Measurements from ENCODE around the gene THAP3.

THAP3 gene

DNA sequence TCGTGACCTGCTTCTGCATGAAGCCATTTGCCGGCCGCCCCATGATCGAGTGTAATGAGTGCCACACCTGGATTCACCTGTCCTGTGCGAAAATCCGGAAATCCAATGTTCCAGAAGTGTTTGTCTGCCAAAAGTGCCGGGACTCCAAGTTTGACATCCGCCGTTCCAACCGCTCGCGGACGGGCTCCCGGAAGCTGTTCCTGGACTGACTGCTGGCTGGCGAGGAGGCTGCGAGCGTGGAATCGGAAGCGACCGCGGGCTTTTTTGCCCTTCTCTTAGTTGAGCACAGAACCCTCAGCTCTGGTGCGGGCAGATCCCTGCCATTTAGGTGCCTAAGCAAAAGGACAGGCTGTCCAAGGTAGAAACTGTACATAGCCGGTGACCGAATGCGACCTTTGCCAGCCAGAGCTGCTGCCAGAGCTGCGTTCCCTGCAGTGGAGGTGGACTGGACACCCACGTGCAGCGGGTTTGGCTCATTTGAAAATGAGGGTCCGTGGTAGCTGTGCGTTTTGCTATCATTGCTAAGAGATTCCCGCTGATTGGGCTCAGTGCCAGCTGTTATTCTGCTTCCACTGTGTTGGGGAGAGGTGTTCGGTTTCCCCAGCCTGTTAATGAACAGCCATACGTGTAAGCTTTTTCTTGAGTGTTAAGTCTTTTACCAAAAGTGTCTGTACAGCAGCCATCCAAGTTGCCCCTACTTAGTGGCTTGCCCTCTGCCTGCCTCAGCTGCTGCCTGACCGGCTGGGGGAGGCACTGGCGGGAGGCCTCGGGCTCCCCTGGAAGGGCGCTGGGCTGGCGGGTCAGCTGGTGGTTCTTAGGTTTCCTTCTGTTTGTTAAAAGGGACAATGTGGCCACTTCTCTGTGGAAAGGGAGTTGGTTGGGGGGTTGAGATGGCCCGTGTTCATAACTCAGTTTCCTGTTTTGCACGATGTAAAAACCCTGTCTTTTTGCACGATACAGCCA is 3.0 kb upstream of the THAP3 start:
- Histone ChIP-seq H3K4me1 (ENCODE audit: control insufficient read depth, insufficient read depth, low read depth, low read length) (peaks cover 17% of the 10 kb centered on the region), H3K18ac (ENCODE audit: low read depth in 1 of 2, low read length in 2 of 2) (no peak overlapping the region), H3K4ac (ENCODE audit: low read depth in 1 of 2, low read length in 2 of 2) (no peak overlapping the region), H3K9ac (ENCODE audit: low read length) (no peak overlapping the region), H3K14ac (ENCODE audit: low read length in 2 of 2) (no peak overlapping the region), H3K36me3 (ENCODE audit: control insufficient read depth in 1 of 2, insufficient read depth in 2 of 2, low read depth in 1 of 2, low read length in 2 of 2) (peaks cover 58 to 61% of the 10 kb centered on the region in 2 experiments), H3K27ac (ENCODE audit: low read length, poor library complexity, severe bottlenecking) (no peak overlapping the region), H3K79me1 (replicated peaks; ENCODE audit: low read length, poor library complexity, severe bottlenecking) (peaks cover 28% of the 10 kb centered on the region), H2BK15ac (ENCODE audit: low read depth, poor library complexity, severe bottlenecking) (no peak overlapping the region), H3K4me2 (ENCODE audit: low read length, poor library complexity, severe bottlenecking) (no peak overlapping the region), H2BK12ac (ENCODE audit: low read length in 2 of 2) (no peak overlapping the region), H3K27me3 (ENCODE audit: control insufficient read depth in 1 of 2, insufficient read depth in 1 of 2, low read length in 2 of 2) (no peaks in the 10 kb centered on the region), H3K4me3 (ENCODE audit: insufficient read depth in 1 of 2, low read depth in 1 of 2, low read length in 2 of 2) (no peak overlapping the region), H4K8ac (ENCODE audit: low read length) (no peak overlapping the region), H2BK5ac (ENCODE audit: low read depth, low read length, poor library complexity, severe bottlenecking) (no peak overlapping the region), H3K9me3 (ENCODE audit: control insufficient read depth, low read length) (no peaks in the 10 kb centered on the region), H3K23ac (ENCODE audit: low read length in 2 of 2) (no peak overlapping the region), H4K91ac (ENCODE audit: low read length) (no peak overlapping the region), H2BK120ac (ENCODE audit: low read depth, low read length) (no peak overlapping the region), H2AFZ (ENCODE audit: low read depth, low read length) (no peak overlapping the region), H2AK5ac (ENCODE audit: low read length, severe bottlenecking) (no peak overlapping the region)
- WGBS: 95% methylated on average over 41 of the region's 41 CpGs
- no peak for DNase-seq

DNA sequence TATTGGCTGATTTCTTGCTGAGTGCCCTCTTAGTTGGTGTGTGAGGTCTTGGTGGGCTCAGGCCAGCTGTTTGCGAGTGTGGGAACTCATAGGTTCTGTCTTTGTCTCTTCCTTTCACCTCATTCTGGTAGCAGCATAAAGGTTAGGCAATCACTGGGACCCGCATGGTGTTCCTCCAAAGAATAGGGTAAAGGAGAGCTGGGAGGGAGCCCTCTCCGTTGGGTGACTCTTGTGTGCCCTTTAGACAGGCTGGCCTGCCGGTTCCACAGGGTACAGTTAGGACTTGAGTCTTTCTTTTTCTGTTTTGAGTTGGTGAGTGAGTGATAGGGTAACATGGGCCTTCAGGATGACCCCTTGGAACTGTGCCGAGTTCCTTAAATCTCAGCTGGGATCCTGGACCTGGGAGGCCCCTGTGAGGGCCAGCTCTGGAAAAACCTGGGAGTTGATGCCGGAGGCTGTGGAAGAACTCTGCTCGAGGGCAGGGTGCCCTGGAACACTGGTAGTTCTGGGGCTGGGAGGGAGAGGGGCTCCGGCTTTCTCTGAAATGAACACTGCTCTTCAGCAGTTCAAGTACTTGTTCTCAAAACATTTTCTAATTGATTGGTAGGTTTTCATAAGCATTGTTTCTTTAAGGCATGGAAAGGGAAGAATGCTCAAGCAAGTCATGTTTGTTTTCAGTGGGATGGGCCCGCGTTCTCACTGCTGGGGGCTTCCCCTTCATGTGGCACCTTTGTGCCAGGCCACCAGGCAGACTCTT is 2.1 kb upstream of the THAP3 start:
- no peak for DNase-seq
- Histone ChIP-seq H4K91ac (ENCODE audit: low read length) (no peak overlapping the region), H2BK15ac (ENCODE audit: low read depth, poor library complexity, severe bottlenecking) (no peak overlapping the region), H2AFZ (ENCODE audit: low read depth, low read length) (no peak overlapping the region), H3K9ac (ENCODE audit: low read length) (peak overlapping the region; percentile 17), H2BK12ac (ENCODE audit: low read length in 2 of 2) (no peak overlapping the region), H3K27me3 (ENCODE audit: control insufficient read depth in 1 of 2, insufficient read depth in 1 of 2, low read length in 2 of 2) (no peaks in the 10 kb centered on the region), H3K4me1 (ENCODE audit: control insufficient read depth, insufficient read depth, low read depth, low read length) (peaks cover 16% of the 10 kb centered on the region), H3K36me3 (ENCODE audit: control insufficient read depth in 1 of 2, insufficient read depth in 2 of 2, low read depth in 1 of 2, low read length in 2 of 2) (peaks cover 63 to 67% of the 10 kb centered on the region in 2 experiments), H3K23ac (ENCODE audit: low read length in 2 of 2) (no peak overlapping the region), H3K4me3 (ENCODE audit: insufficient read depth in 1 of 2, low read depth in 1 of 2, low read length in 2 of 2) (no peak overlapping the region), H3K9me3 (ENCODE audit: control insufficient read depth, low read length) (no peaks in the 10 kb centered on the region), H3K4me2 (ENCODE audit: low read length, poor library complexity, severe bottlenecking) (no peak overlapping the region), H3K79me1 (replicated peaks; ENCODE audit: low read length, poor library complexity, severe bottlenecking) (peaks cover 35% of the 10 kb centered on the region), H3K4ac (ENCODE audit: low read depth in 1 of 2, low read length in 2 of 2) (no peak overlapping the region), H3K14ac (ENCODE audit: low read length in 2 of 2) (no peak overlapping the region), H2BK5ac (ENCODE audit: low read depth, low read length, poor library complexity, severe bottlenecking) (no peak overlapping the region), H4K8ac (ENCODE audit: low read length) (no peak overlapping the region), H3K27ac (ENCODE audit: low read length, poor library complexity, severe bottlenecking) (no peak overlapping the region), H2AK5ac (ENCODE audit: low read length, severe bottlenecking) (peak overlapping the region; percentile 9), H3K18ac (ENCODE audit: low read depth in 1 of 2, low read length in 2 of 2) (no peak overlapping the region), H2BK120ac (ENCODE audit: low read depth, low read length) (no peak overlapping the region)
- 98% methylated on average over 9 of the region's 10 CpGs for WGBS

DNA sequence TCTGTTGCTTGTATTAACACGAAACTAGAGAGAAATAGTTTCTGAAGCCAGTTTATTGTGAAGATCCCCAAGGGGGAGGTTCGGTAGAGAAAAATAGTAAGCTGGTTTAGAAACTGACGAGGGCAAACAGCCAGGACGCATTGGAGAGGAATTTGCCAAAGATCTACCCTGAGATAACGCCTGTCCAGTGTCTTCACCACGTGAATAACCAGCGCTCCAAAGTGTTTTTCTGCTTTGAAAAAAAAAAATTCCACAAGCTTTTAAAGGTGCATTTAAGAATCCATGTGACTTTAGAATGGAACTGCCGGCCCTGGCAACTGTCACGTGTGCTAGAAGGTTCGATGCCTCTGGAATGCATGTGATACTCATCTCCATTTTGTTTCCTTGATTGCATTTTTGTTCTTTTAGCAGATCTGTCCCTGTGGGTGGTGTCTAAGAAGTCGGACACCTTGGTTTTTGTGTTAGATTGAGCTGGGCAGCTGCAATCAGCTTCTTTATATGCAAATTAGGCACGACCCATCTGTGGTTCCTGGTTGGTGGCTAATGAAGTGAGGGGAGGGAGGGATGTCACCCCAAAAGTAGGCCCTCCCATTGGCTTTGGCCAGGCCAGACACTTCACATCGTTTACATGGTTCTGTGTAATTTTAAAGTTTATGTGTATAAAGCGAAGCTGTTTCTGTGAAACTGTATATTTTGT is 1.3 kb upstream of the THAP3 start:
- no peak for DNase-seq
- peak overlapping the region; percentile 17 for H3K9ac ChIP-seq (ENCODE audit: low read length)
- no peak overlapping the region for H2AK5ac ChIP-seq (ENCODE audit: low read length, severe bottlenecking)
- H2AFZ ChIP-seq (ENCODE audit: low read depth, low read length): no peak overlapping the region
- no peak overlapping the region for H2BK5ac ChIP-seq (ENCODE audit: low read depth, low read length, poor library complexity, severe bottlenecking)
- no peak overlapping the region for H4K8ac ChIP-seq (ENCODE audit: low read length)
- no peak overlapping the region for H2BK12ac ChIP-seq (ENCODE audit: low read length in 2 of 2)
- H3K4me2 ChIP-seq (ENCODE audit: low read length, poor library complexity, severe bottlenecking): no peak overlapping the region
- no peak overlapping the region for H4K91ac ChIP-seq (ENCODE audit: low read length)
- H3K4me3 ChIP-seq (ENCODE audit: insufficient read depth in 1 of 2, low read depth in 1 of 2, low read length in 2 of 2): no peak overlapping the region
- no peak overlapping the region for H3K23ac ChIP-seq (ENCODE audit: low read length in 2 of 2)
- H2BK15ac ChIP-seq (ENCODE audit: low read depth, poor library complexity, severe bottlenecking): no peak overlapping the region
- WGBS: 89% methylated on average over 14 of the region's 14 CpGs
- no peaks in the 10 kb centered on the region for H3K27me3 ChIP-seq (ENCODE audit: control insufficient read depth in 1 of 2, insufficient read depth in 1 of 2, low read length in 2 of 2)
- H3K79me1 ChIP-seq (replicated peaks; ENCODE audit: low read length, poor library complexity, severe bottlenecking): peaks cover 39% of the 10 kb centered on the region
- H3K9me3 ChIP-seq (ENCODE audit: control insufficient read depth, low read length): no peaks in the 10 kb centered on the region
- no peak overlapping the region for H3K4ac ChIP-seq (ENCODE audit: low read depth in 1 of 2, low read length in 2 of 2)
- no peak overlapping the region for H2BK120ac ChIP-seq (ENCODE audit: low read depth, low read length)
- H3K36me3 ChIP-seq (ENCODE audit: control insufficient read depth in 1 of 2, insufficient read depth in 2 of 2, low read depth in 1 of 2, low read length in 2 of 2): peaks cover 64 to 68% of the 10 kb centered on the region in 2 experiments
- H3K14ac ChIP-seq (ENCODE audit: low read length in 2 of 2): no peak overlapping the region
- H3K18ac ChIP-seq (ENCODE audit: low read depth in 1 of 2, low read length in 2 of 2): no peak overlapping the region
- H3K27ac ChIP-seq (ENCODE audit: low read length, poor library complexity, severe bottlenecking): no peak overlapping the region
- H3K4me1 ChIP-seq (ENCODE audit: control insufficient read depth, insufficient read depth, low read depth, low read length): peaks cover 16% of the 10 kb centered on the region
